K562 (cell line): ENCODE data around the gene FMNL3. TPM values are rescaled to one million over a fixed set of nuclear protein-coding genes. Genes with fewer than 3 reads are reported as not detected.

Experiments
- CXXC5 ChIP-seq: fragments of 250-450 bp; sonication (Bioruptor Pico); IDR thresholded peaks from 2 replicates; pipeline ENCODE4 v1.8.0; 2022; ENCODE audit warnings: inconsistent platforms, mild to moderate bottlenecking, moderate library complexity
- ERF ChIP-seq: fragments of 450-650 bp; formaldehyde crosslinking; IDR thresholded peaks from 2 replicates; pipeline ENCODE4 v1.4.0; 2020; ENCODE audit warnings: mild to moderate bottlenecking, mixed read lengths
- POLR2A ChIP-seq: fragments of 450-650 bp; conservative IDR thresholded peaks from 2 replicates; pipeline ENCODE4 v1.6.1; 2016
- SIX5 ChIP-seq, 2 experiments: IDR thresholded peaks; 2 replicates each; pipeline ENCODE4 v1.6.1; 2011; ENCODE audit warnings: low read length in 2 of 2, borderline replicate concordance in 1 of 2, low read depth in 1 of 2, mild to moderate bottlenecking in 1 of 2, moderate library complexity in 1 of 2; ENCODE audit not compliant: insufficient read depth in 1 of 2
- ZBTB1 ChIP-seq: sonication (generic); formaldehyde crosslinking; IDR thresholded peaks from 2 replicates; pipeline ENCODE4 v1.8.1; 2023; ENCODE audit warnings: missing genetic modification reagents, low read depth, mild to moderate bottlenecking, borderline replicate concordance
- ZNF143 ChIP-seq: sonication (generic); formaldehyde crosslinking; IDR thresholded peaks from 2 replicates; pipeline ENCODE4 v1.9.0; 2022; ENCODE audit warnings: mild to moderate bottlenecking, missing genetic modification reagents
- ZNF668 ChIP-seq: fragments of 250-450 bp; sonication (Bioruptor Pico); IDR thresholded peaks from 2 replicates; pipeline ENCODE4 v1.8.0; 2022; ENCODE audit warnings: mild to moderate bottlenecking, inconsistent platforms
- polyA plus RNA-seq, 8 experiments: library from polyadenylated mRNA; depleted of rRNA in 4 of 8; stranded (reverse) in 5 of 8; unstranded in 3 of 8; fragments of >200 nt; fragmentation: Nextera tagmentation in 2 of 8; fragmentation: Illumina TruSeq in 1 of 8; extraction: Ambion mirVana in 2 of 8; extraction: Trizol in 1 of 8; gene quantifications; 2 replicates each; pipeline versions ENCODE4 v1.2.1 to v1.2.3, GENCODE V29; 2011 to 2014; ENCODE audit warnings: inconsistent platforms in 1 of 8, missing spikeins in 1 of 8
- total RNA-seq, 7 experiments: library from RNA; depleted of rRNA in 6 of 7; stranded (reverse); fragments of >200 nt in 6 of 7; fragmentation: Illumina TruSeq in 2 of 7; extraction: Trizol in 2 of 7; gene quantifications; 2 replicates each; pipeline versions ENCODE4 v1.2.1 to v1.2.3, GENCODE V29; 2011 to 2021; ENCODE audit warnings: low replicate concordance in 1 of 7
- TF ChIP-seq, protein P1 (sequence below): sonication (generic); formaldehyde crosslinking; IDR thresholded peaks from 2 replicates; pipeline ENCODE4 v1.8.0; 2022; ENCODE audit warnings: missing genetic modification reagents, mild to moderate bottlenecking, borderline replicate concordance
- TF ChIP-seq, protein P2 (sequence below): sonication (generic); IDR thresholded peaks from 2 replicates; pipeline ENCODE4 v1.6.1; 2016
- TF ChIP-seq, protein P3 (sequence below): fragments of 200-800 bp; sonication (Bioruptor generic); IDR thresholded peaks from 2 replicates; pipeline ENCODE4 v1.6.1; 2016; ENCODE audit warnings: missing genetic modification characterization, missing compliant biosample characterization
- TF ChIP-seq, protein P4 (sequence below): fragments of 250-450 bp; sonication (Bioruptor Pico); IDR thresholded peaks from 2 replicates; pipeline ENCODE4 v1.8.0; 2021; ENCODE audit warnings: moderate library complexity, mild to moderate bottlenecking, inconsistent platforms
- TF ChIP-seq, protein P5 (sequence below): fragments of 250-450 bp; sonication (Bioruptor Pico); IDR thresholded peaks from 2 replicates; pipeline ENCODE4 v1.4.0; 2020; ENCODE audit warnings: mild to moderate bottlenecking, moderate library complexity, borderline replicate concordance
- TF ChIP-seq, protein P6 (sequence below): fragments of 450-650 bp; formaldehyde crosslinking; IDR thresholded peaks from 2 replicates; pipeline ENCODE4 v1.4.0; 2020; ENCODE audit warnings: mild to moderate bottlenecking, moderate library complexity

Gene FMNL3
- total and polyA plus RNA-seq, 9 of the 15 experiments (the other 6 are each of a cell fraction or from before 2014, with no cell fraction given): 0.49 to 14.4 (median 6.8) TPM

DNA sequence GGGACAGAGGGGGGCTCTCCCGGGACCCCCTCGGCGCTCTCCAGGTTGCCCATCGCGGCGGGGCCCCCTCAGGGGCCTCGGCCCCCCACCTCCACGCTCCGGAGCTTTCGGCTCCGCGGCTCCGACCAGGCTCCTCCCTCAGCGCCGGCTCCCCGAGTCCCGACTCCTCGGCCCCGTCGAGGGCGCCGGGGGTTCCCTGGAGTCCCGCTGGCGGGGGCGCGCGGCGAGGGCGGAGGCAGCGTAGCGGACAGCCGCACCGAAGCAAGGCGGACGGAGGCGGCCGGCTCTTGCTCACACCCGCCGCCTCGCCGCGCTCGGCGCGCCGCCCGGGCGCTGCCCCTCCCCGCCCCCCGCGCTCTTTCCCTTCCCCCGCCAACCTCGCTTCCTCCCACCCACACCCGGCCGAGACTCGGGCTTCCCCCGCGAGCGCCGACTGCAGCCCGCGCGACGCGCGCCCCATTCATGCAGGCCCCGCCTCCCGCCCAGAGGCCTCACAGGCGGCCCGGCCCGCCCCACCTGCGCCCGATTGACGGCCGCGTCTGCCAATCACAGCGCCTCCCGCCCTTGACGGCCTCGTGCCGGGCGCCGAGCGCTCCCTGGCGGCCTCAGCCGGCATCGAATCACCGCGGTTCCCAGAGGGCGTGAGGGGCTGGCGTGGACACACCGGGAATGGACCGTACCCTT is at the start of gene FMNL3 (continued):
- TF ChIP-seq, protein P1, sequence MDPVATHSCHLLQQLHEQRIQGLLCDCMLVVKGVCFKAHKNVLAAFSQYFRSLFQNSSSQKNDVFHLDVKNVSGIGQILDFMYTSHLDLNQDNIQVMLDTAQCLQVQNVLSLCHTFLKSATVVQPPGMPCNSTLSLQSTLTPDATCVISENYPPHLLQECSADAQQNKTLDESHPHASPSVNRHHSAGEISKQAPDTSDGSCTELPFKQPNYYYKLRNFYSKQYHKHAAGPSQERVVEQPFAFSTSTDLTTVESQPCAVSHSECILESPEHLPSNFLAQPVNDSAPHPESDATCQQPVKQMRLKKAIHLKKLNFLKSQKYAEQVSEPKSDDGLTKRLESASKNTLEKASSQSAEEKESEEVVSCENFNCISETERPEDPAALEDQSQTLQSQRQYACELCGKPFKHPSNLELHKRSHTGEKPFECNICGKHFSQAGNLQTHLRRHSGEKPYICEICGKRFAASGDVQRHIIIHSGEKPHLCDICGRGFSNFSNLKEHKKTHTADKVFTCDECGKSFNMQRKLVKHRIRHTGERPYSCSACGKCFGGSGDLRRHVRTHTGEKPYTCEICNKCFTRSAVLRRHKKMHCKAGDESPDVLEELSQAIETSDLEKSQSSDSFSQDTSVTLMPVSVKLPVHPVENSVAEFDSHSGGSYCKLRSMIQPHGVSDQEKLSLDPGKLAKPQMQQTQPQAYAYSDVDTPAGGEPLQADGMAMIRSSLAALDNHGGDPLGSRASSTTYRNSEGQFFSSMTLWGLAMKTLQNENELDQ (CRISPR knock-in tag): no peak
- TF ChIP-seq SIX5 (IDR thresholded peaks at IDR 0.05; ENCODE audit: borderline replicate concordance in 1 of 2, insufficient read depth in 1 of 2, low read depth in 1 of 2, low read length in 2 of 2) (no peak), CXXC5 (CRISPR knock-in tag) (peak; percentile 88), ERF (CRISPR knock-in tag) (peak; percentile 79), POLR2A (peak; percentile 41; the same call in 1 of the 2 replicates), ZBTB1 (CRISPR knock-in tag) (peak; percentile 74; the same call in 1 of the 2 replicates), ZNF143 (CRISPR knock-in tag) (peak; percentile 58; the same call in 1 of the 2 replicates), ZNF668 (CRISPR knock-in tag) (no peak)
- TF ChIP-seq, protein P2, sequence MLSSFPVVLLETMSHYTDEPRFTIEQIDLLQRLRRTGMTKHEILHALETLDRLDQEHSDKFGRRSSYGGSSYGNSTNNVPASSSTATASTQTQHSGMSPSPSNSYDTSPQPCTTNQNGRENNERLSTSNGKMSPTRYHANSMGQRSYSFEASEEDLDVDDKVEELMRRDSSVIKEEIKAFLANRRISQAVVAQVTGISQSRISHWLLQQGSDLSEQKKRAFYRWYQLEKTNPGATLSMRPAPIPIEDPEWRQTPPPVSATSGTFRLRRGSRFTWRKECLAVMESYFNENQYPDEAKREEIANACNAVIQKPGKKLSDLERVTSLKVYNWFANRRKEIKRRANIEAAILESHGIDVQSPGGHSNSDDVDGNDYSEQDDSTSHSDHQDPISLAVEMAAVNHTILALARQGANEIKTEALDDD: no peak
- TF ChIP-seq, protein P3, sequence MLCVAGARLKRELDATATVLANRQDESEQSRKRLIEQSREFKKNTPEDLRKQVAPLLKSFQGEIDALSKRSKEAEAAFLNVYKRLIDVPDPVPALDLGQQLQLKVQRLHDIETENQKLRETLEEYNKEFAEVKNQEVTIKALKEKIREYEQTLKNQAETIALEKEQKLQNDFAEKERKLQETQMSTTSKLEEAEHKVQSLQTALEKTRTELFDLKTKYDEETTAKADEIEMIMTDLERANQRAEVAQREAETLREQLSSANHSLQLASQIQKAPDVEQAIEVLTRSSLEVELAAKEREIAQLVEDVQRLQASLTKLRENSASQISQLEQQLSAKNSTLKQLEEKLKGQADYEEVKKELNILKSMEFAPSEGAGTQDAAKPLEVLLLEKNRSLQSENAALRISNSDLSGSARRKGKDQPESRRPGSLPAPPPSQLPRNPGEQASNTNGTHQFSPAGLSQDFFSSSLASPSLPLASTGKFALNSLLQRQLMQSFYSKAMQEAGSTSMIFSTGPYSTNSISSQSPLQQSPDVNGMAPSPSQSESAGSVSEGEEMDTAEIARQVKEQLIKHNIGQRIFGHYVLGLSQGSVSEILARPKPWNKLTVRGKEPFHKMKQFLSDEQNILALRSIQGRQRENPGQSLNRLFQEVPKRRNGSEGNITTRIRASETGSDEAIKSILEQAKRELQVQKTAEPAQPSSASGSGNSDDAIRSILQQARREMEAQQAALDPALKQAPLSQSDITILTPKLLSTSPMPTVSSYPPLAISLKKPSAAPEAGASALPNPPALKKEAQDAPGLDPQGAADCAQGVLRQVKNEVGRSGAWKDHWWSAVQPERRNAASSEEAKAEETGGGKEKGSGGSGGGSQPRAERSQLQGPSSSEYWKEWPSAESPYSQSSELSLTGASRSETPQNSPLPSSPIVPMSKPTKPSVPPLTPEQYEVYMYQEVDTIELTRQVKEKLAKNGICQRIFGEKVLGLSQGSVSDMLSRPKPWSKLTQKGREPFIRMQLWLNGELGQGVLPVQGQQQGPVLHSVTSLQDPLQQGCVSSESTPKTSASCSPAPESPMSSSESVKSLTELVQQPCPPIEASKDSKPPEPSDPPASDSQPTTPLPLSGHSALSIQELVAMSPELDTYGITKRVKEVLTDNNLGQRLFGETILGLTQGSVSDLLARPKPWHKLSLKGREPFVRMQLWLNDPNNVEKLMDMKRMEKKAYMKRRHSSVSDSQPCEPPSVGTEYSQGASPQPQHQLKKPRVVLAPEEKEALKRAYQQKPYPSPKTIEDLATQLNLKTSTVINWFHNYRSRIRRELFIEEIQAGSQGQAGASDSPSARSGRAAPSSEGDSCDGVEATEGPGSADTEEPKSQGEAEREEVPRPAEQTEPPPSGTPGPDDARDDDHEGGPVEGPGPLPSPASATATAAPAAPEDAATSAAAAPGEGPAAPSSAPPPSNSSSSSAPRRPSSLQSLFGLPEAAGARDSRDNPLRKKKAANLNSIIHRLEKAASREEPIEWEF: no peak
- TF ChIP-seq, protein P4, sequence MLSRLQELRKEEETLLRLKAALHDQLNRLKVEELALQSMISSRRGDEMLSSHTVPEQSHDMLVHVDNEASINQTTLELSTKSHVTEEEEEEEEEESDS (CRISPR knock-in tag): no peak
- TF ChIP-seq, protein P5, sequence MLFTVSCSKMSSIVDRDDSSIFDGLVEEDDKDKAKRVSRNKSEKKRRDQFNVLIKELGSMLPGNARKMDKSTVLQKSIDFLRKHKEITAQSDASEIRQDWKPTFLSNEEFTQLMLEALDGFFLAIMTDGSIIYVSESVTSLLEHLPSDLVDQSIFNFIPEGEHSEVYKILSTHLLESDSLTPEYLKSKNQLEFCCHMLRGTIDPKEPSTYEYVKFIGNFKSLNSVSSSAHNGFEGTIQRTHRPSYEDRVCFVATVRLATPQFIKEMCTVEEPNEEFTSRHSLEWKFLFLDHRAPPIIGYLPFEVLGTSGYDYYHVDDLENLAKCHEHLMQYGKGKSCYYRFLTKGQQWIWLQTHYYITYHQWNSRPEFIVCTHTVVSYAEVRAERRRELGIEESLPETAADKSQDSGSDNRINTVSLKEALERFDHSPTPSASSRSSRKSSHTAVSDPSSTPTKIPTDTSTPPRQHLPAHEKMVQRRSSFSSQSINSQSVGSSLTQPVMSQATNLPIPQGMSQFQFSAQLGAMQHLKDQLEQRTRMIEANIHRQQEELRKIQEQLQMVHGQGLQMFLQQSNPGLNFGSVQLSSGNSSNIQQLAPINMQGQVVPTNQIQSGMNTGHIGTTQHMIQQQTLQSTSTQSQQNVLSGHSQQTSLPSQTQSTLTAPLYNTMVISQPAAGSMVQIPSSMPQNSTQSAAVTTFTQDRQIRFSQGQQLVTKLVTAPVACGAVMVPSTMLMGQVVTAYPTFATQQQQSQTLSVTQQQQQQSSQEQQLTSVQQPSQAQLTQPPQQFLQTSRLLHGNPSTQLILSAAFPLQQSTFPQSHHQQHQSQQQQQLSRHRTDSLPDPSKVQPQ (CRISPR knock-in tag): no peak
- TF ChIP-seq, protein P6, sequence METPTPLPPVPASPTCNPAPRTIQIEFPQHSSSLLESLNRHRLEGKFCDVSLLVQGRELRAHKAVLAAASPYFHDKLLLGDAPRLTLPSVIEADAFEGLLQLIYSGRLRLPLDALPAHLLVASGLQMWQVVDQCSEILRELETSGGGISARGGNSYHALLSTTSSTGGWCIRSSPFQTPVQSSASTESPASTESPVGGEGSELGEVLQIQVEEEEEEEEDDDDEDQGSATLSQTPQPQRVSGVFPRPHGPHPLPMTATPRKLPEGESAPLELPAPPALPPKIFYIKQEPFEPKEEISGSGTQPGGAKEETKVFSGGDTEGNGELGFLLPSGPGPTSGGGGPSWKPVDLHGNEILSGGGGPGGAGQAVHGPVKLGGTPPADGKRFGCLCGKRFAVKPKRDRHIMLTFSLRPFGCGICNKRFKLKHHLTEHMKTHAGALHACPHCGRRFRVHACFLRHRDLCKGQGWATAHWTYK (CRISPR knock-in tag): peak; percentile 57; the same call in 1 of the 2 replicates
